GM19023 (cell line): ENCODE results near the gene PCID2.
"Not testable (repeated sequence)": the region's sequence is repeated elsewhere in the genome, so short reads cannot be mapped to it uniquely, and the experiment has no call there.

Experiments used
- ATAC-seq: cut with Tn5 transposase; IDR thresholded peaks from one replicate; pipeline ENCODE4 v1.9.1; 2021; ENCODE audit warnings: mild to moderate bottlenecking, moderate library complexity; ENCODE audit not compliant: unreplicated experiment

The PCID2 gene

DNA sequence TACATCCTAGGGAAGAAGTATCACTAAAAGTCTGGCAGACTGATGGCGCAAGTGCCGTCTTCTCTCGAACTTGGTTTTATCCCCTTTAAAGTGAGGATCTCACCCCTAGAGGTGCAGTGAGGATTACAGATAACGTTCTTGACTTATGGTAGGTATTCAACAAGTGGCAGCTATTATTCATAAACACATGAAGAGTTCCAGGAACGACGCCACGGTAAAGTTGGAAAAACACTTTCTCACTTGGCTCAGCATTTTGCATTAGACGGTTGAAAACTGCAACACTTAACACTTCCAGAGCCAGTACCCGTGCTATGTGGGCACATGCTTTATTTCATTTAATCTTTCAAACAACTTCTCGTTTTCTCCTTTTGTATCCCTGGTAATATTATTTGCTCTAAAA lies 41.3 kb downstream of the PCID2 start:
- no peak for ATAC-seq

DNA sequence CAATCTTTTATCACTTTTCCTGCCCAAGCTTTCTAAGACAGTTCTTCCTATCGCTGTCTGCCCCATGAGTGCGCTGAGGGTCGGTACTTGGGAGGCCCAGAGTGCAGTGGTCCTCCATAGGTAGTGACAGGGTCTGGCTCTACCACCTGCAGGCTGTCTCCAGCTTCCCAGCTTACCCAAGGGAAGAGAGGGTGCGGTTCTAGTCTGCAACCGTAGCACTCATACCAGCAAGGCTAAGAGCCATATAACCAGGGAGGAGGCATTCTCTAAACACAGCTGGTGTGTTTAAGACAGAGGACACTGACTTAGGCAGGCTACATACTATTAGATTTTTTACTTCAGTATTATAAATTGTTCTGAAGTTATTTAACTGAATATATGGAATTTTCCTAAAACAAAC lies 41.8 kb downstream of the PCID2 start:
- no peak for ATAC-seq

DNA sequence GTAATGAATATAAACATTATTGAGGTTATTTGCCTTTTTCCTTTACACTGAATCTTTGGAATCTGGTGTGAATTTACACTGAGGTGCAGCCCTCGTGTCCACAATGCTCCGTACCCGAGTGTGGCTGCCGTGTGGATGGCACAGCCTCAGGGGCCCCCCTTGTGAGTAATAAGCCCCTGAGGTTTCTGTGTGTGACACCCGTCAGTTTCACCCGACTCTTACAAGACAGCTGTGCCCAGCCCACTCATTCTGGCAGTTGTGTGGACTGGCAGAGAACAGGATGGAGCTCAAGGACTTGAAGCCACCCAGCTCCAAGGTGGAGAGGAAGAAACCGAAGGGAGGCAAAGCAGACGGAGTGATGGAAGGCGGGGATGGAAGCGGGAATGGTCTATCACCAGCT lies 42.2 kb downstream of the PCID2 start:
- no peak for ATAC-seq

DNA sequence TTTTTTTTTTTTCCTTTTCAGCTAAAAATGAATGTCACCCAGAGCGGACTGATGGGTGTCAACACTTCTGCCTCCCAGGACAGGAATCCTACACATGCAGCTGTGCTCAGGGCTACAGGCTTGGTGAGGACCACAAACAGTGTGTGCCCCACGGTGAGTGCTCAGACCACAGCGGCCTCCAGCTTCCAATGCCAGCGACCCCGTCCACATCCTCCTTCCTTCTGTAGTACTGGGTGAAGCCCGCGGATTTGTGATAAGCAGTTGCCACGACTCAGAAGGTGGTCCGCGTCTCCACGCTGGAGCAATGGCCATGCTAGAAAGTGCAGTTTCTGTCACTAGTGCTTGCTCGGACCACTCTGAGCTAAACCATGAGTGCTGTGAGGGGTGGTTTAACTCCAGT lies 44.0 kb downstream of the PCID2 start:
- no peak for ATAC-seq

DNA sequence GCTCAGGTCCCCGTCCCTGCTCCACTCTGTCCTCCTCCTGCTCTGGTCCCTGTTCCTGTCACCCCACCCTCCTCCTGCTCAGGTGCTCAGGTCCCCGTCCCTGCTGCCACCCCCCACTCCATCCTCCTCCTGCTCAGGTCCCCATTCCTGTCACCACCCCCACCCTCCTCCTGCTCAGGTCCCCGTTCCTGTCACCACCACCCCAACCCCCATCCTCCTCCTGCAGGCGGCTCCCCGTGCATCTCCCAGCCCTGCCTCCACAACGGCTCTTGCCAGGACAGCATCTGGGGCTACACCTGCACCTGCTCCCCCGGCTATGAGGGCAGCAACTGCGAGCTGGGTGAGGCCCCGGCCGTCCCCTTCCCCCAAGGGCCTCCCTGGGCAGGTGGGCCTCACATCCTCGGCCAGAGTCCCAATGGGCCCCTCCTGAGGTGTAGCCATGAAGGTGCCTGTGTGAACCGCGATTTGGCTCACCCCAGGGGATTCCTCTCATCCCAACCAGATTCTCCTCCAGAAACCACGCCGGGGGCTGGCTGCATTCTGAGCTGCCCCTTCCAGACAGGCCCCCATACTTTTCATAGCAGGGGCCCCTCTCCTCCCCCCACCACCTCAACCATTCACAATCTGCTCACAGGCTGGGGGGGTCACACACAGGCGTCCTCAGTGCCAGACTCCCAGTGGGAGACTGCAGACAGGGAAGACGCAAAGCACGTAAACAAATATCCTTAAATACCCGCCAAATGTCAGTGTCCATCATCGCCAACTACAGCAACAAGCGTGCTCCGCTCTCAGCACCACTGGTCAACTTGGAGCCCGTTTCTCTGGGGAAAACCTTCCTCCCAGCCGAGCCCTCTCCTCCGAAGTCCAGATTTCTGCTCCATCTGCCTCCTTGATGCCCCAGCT lies 45.4 kb downstream of the PCID2 start:
- ATAC-seq: no peak

DNA sequence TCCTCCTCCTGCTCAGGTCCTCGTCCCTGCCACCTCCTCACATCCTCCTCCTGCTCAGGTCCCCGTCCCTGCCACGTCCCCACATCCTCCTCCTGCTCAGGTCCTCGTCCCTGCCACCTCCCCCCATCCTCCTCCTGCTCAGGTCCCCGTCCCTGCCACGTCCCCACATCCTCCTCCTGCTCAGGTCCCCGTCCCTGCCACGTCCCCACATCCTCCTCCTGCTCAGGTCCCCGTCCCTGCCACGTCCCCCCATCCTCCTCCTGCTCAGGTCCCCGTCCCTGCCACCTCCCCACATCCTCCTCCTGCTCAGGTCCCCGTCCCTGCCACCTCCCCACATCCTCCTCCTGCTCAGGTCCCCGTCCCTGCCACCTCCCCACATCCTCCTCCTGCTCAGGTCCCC lies 46.5 kb downstream of the PCID2 start:
- ATAC-seq: not testable (repeated sequence)

DNA sequence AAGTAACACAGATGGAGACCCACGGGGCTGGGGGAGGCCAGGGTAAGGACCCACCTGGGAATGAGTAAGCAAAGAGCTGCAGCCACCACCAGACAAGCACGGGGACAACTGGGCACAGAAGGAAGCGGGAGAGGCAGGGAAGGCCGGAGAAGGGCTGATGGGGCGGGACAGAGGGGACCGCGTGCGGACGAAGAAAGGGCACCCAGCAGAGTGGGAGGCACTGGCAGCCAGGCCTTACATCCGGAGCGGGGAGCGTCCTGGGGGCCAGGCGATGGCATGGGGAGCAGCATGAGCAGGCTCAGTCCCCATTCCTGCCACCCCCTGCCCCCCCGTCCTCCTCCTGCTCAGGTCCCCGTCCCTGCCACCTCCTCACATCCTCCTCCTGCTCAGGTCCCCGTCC lies 47.0 kb downstream of the PCID2 start:
- no peak for ATAC-seq

DNA sequence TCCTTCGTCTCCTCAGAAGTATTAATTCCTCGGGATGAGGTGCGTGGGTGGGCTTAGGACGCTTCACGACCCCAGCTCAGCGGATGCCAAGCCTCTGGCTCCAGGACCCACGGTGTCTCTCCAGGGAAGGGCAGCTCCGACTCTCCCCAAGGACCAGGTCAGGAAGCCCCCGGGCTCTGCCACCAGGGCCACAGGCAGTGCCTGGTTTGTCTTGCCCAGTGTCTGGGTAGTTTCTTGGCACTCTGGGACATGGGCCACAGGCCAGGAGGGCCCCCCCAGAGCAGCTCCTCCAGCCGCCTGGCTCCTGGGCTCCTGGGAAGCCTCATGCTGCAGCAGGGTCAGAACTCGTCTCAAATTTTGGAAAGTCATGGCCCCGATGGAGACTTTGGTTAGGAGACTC lies 47.5 kb downstream of the PCID2 start:
- no peak for ATAC-seq

DNA sequence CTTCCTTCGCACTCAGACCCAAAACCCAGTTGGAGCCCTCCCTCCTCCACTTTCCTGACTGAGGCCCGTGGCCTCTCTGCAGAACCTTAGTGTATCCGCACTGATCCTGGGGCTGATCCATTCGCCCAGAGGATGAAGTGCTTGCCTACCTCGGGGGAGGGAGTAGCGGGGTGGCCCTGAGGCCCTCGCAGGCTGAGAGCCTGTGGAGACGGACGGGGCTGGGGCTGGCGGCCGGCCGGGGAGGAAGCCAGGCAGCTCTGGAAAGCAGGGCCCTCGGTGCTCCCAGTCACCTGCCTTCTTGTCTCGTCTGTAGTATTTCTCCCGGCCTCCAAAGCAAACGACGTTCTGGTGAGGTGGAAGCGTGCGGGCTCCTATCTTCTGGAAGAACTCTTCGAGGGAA lies 48.8 kb downstream of the PCID2 start:
- ATAC-seq: no peak

DNA sequence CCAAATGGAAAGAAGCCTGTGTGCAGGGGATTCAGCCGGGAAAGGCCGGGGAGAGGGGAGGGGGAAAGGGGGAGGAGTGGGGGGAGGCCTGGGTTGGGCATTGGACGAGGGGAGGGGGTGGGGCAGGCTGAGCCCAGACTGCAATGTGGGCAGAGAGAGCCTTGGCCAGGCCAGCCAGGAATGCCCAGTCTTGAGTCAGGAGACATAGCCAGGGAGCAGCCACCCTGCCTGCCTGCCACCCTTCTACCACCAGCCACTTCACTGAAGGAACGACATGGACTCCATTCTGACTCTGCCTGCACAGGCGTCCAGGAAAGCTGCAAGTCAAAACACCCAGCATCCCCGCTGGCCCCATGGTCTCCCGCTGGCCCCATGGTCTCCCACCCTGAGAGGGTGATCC lies 49.5 kb downstream of the PCID2 start:
- ATAC-seq: no peak

DNA sequence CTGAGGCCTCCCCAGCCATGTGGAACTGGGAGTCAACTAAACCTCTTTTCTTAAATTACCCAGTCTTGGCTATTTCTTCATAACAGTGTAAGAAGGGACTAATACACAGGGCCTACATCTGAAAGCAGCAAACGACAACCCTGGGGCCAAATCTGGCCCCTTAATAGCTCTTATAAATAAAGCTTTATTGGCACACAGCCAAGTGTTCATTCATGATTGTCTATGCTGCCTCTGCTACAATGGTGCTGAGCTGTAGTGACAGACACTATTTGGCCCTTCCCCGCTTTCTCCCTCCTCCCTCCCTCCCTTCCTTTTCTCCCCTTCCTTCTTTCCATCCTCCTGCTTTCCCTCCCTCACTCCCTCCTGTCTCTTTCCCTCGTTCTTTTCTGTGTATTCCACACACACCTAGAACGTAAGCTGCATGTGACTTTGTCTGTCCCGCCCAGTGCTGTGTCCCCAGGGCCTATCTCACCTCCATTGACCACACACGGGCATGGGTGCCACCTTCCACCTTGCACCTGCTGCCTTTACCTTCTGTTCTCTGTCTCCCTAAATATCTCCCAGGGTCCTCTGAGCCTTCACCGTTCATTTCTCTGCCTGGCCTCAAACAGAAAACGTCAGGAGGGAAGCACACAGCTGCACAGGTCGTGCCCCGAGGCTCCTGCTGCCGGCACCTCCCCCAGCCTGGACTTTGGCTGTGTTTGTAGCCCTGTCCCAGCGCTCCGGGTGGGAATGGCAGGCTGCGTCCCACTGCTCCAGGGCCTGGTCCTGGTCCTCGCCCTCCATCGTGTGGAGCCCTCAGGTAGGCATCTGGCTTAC lies 50.3 kb downstream of the PCID2 start, which contains the start of gene PROZ:
PROZ (plus strand) TSS at position 720 of the 819 bp plus-strand sequence; CDS start at position 733, 13 bp downstream.
- no peak for ATAC-seq

DNA sequence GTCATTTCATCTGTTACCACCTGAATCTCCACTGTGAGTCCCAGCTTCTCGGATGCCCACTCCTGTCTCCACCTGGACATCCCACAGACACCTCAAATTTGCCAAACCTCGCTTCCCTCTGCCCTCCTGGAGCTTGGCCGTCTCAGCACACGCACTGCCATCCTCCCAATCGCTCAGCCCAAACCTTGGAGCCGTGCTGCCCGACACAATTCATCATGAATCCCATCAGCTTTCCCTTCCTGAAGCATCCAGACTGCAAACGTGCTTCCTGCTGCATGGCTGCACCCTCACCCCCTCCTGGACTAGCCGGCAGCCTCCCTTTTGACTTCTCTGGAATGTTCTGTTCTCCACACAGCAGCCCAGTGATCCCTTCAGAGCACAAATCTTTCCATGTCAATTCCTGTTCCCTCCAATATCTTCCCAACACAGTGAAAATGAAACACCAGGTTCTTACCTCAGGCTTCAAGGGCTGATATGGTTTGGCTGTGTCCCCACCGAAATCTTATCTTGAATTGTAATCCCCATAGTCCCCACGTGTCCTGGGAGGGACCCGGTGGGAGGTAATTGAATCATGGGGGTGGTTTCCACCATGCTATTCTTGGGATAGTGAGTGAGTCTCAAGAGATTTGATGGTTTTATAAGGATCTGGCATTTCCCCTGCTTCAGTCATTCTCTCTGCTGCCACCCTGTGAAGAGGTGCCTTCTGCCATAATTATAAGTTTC lies 51.1 kb downstream of the PCID2 start:
- ATAC-seq: no peak

DNA sequence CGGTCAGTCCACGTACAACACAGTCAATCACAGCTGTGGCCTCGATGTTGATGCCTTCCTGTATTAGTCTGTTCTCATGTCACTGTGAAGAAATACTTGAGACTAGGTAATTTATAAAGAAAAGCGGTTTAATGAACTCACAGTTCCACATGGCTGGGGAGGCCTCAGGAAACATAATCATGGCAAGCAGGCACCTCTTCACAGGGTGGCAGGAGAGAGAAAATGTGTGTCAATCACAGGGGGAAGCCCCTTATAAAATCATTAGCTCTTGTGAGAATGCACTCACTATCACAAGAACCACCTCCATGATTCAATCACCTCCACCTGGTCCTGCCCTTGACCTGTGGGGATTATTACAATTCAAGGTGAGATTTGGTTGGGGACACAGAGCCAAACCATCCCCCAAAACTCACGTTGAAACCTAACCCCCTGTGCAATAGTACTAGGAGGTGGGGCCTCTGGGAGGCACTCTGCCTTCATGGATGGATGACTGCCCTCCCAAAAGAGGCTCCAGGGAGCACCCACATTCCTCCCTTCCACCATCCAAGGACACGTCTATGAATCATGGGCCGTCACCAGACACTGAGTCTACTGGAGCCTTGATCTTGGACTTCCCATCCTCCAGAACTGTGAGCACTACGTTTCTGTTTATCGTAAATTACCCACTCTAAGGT lies 52.4 kb downstream of the PCID2 start:
- no peak for ATAC-seq

DNA sequence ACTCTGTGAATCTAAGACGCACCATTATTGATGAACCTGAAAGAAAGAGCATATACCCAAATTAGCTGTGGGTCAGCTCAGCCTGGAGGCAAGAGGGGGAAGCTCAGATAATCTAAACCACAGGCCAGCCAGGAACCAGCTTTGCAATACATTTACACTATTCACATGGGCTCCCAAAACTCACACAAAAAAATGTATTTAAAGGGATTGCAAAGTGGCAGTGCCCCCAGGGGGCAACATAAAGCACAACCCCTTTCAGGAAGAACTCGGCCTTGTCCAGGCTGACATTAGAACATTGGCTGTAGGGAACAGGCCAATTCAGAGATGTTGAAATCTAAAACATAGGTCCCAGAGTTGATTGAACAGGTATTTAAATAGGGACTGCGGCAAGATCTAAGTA lies 53.3 kb downstream of the PCID2 start:
- ATAC-seq: no peak

DNA sequence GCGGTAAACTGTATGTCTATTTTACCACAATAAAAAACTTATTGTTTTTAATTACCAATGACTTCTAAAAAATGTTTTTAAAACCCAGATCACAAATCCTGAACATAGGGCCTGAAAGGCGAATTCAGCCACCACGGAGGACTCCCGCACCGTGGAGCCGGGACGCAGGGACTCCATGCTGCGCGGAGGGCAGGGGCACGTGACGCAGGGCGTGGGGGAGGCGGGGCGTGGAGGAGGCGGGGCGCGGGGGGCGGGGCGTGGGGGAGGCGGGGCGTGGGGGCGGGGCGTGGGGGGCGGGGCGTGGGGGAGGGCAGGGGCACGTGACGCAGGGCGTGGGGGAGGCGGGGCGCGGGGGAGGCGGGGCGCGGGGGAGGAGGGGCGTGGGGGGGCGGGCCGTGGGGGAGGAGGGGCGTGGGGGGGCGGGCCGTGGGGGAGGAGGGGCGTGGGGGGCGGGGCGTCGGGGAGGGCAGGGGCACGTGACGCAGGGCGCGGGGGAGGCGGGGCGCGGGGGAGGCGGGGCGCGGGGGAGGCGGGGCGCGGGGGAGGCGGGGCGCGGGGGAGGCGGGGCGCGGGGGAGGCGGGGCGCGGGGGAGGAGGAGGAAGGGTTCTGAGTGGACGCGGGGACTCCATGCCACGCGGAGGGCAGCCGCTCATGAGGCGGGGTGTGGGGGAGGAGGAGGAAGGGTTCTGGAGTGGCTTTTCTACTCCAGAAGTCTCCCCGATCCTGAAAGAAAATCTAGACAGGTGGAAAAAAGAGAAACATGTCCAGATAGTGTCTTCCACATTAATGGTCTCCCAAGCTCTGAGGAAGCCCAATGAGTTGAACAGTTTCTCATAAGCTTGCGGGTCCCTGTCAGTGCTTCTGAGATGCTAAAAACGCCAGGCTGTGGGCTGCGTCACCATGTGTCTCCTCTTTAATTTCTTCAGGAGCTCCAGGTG lies 54.4 kb downstream of the PCID2 start:
- no peak for ATAC-seq

DNA sequence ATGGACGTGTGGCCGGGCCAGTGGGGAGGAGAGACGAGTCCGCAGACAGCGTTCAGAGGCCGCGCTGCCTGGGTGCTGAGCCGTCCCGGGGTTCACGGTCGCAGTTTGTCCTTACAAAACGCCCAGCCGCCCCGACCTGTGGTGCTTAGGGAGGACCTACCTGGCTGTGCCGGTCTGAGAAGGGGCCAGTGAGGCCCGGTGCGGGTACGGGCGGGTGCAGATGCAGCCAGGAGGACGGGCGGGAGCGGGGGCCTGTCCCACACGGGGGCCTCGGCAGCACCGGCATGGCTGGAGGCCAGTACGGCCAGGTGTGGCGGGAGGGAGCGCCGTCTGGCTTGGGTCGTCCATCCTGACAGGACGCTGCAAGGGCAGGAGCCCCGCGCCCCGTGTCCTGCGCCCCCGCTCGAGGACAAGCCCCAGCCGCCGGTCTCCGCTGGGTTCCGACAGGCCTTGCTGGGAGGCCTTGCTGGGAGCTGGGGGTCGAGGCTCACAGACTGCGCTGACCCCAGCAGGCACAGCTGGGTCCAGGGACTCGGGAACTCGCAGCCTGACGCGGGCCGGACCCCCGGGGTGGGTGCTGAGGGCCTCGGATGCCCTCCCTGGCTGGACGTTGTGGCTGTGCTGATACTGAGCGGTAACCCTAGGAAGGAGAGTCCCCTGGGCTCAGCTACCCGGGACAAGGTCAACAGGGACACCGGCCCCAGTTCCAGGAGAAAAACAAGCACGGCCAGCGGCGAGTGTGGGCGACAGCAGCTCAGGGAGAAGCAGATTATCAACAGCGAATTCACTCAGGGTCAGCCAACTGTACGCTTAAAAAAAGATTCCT lies 55.3 kb downstream of the PCID2 start:
- no peak for ATAC-seq

DNA sequence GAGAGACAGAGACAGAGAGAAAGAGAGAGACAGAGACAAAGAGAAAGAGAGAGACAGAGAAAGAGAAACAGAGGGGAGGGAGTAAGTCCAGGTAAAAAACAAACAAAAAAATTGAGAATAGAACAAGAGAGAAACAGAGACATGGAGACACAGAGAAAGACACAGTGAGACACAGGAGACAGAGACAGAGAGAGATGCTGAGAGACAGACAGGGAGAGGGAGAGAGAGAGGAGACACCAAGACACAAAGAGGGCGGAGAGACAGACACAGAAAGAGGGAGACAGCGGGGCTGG lies 55.8 kb downstream of the PCID2 start:
- no peak for ATAC-seq

DNA sequence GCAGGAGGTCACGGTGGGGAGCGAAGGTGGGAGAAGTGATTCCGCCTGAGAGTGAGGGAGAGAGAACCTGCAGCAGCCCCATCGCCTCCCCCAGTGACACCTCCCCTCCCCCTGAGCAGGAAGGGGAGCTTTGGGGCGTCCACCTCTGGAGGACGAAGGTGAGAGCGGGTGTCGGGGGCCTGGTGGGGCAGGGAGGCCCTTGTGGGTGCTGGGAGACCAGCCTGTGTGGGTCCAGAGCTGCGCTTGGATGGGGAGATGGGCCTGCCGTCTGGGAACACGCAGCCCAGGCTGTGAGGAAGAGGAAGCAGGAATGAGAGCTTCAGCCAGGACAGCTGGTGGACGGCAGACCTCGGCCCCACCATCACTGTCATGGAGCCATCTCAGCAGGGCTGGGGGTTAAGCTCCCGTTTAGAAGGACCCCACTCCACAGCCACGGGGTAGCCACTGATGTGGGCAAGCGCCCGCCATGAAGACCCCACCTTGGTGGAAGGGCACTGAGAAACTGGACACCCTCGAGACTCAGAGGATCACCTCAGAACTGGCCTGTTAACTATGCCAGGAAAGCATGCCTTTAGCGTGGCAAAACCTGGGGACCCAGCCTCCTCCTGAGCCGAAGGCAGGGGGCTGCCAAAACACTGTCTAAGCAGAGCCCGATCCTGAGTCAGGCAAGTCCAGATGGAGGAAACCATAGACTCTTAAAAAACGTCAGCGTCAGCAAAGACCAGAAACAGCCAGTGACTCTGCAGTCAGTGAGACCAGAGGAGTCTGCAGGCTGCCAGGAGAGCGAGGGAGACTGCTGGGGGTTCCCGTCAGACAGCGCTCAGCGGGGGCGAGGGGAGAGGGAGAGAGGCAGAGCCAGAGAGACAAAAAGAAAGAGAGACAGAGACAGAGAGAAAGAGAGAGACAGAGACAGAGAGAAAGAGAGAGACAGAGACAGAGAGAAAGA lies 56.5 kb downstream of the PCID2 start:
- ATAC-seq: no peak
